Femur (tissue), 1 donor: ENCODE results near the gene ZBTB7C.

ENCODE experiments used
- DNase-seq: peaks from one replicate; pipeline ENCODE4 v3.0.0-alpha.2; 2017

Gene ZBTB7C

DNA sequence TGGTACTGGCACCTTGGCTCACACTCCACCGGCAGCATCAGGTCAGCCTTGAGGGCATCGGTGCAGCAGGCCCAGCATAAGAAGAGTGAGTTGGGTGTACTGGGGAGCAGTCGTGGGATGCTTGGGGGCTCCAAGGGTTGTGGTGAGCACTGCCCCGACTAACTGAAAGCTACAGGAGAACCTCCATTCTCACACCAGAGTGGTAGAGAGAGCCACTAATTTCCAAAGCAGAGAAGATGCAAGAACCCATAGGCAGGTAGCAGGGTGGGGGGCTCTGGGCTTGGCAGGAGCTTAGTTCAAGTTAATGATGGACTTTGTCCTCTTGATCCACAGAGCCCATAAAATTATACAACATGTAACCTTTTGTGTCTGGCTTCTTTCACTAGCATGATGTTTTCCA lies 330.7 kb downstream of the ZBTB7C start:
- DNase-seq, result no peak

DNA sequence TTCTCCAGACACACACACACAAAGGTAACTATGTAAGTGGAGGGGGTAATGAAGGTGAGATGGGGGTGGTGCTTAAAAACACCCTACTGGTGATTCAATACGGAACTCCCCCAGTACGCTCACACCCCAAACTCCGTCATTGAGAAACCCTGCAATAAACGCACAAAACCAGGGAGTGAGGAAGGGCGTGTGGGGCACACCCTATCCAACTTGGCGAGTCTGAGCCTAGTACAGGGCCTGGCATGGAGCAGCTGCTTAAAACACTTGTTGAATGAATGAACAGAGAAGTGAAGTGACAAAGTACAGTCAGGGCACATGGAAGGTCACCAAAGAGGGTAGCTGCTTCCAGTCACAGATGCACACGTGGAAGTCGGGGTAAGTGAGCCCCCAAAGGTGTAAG lies 331.9 kb downstream of the ZBTB7C start:
- DNase-seq, result no peak

DNA sequence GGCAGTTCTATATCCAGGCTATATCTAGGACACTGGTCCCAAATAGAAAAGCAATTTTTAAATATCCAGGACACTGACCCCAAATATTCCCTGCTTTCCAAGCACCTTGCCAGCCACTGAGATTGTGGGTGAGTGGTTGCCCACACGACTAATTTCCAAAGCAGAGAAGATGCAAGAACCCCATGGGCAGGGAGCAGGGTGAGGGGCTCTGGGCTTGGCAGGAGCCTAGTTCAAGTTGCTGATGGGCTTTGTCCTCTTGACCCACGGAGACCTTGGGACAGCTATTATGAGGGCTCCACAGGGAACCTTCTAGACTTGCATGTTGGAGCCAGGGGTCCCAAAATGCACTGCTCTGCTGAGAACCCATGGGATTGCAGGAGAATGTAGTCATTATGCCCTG lies 332.7 kb downstream of the ZBTB7C start:
- DNase-seq, result no peak

DNA sequence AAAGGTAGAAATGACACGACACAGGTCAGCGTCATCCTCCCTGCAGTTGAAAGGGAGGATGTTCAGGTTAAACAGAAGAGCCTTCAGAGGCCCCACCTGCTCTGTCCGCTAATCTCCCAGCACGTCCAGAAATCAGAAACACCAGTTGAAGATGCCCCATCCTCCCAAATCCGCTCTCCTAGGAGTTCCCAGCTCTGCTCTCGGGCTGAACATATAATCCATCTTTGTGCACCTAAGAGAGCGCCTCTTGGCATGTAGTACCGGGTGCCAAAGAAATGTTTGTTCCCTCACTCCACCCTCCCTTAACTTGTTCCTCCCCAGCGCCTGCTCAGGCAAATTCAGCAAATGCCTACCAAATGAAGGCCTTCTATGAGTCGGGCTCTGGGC lies 333.5 kb downstream of the ZBTB7C start:
- no peak for DNase-seq

- no peak for DNase-seq
These were observed 334.1 kb downstream of the ZBTB7C start for GRCh38 chr18:48074929-48075706.

DNA sequence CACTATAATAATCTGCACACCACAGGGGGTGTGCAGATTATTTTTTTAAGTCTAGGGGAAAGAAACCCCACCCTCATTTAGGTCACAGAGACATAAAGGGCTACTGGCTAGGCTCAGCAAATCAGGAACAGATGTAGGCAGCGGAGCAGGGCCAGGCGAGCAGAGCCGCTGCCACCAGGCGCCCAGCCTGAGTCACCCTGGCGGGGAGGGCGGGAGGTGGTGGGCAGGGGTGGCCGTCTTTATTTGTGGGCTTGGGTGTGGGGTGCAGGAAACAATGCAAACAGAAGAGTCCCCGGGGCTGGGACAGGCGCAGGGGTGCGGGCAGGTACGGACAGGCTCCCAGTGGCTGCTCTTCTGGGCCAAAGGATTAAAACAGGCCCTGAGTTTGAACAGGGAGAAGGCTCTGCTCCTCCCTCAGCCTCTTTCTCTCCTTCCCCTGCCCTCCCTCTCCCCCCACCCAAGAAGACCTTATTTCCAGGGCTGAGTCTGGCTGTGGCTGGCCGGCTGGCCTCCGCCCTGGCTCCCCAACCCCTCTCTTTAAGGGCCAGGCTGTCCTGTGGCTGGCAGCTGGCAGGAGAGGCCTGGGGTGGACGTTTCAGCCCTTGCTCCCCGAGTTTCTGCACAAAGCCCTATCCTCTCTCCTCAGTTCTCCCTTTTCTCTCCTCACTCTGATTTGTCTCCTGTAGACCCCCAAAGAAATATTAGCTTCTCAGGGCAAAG lies 335.8 kb downstream of the ZBTB7C start:
- peak; percentile 56 for DNase-seq

DNA sequence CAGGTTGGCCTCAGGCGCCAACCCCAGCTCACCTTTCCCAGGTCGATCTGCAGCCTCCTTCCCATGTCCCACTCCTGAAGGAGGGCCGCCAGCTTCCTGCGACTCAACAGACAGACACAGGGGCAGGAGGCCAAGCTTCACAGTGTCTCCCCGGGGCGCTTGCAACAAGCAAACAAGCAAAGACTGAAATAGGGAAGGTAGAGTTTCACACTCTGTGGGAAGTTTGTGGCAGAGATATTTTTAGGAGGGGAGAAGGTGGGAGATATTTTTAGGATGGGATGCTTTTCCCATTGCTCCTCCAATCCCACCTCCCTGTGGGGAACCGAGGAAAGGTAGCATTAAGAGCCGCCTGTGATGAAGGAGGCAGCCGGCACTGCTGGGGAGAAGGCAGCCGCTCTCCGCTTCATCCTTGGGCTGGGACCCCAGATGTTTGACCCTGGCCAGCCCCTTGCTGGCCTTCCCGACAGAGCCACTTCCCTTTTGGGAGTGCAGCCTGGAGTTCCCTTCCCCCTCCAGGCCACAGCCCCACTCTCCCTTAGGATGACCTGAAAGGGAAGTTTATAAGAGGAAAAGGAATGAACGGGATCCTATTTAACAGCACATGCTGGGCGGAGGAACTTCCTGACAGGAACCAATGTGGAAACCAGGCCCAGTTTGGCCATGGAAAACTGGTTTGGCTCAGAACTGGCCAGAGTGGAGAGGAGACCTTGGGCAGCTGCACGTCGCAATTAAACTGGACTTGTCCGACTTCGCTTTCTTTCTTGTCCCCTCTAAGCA lies 336.6 kb downstream of the ZBTB7C start:
- peak; percentile 75 for DNase-seq

GRCh38 chr18:48068916-48069445 lies 340.2 kb downstream of the ZBTB7C start:
- no peak for DNase-seq

DNA sequence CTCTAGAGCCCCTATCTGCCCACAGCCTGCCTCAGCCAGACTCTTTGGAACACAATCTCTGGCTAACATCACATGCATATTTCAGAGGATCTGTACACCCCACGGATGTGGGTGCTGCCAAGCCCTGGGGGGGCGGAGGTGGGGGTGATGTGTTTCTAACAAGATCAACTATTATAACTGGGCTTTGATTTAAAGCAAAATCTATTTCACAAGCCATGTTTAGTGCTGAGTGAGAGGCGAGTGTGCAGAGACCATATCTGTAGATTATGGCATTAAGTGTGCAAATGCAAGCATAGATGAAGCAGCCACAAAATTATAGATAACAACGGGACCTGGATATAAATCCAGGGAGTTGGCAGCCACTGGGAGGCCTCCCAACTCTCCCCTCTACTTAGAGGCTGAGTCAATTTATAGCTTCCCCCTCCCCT lies 342.9 kb downstream of the ZBTB7C start:
- peak; percentile 40 for DNase-seq

DNA sequence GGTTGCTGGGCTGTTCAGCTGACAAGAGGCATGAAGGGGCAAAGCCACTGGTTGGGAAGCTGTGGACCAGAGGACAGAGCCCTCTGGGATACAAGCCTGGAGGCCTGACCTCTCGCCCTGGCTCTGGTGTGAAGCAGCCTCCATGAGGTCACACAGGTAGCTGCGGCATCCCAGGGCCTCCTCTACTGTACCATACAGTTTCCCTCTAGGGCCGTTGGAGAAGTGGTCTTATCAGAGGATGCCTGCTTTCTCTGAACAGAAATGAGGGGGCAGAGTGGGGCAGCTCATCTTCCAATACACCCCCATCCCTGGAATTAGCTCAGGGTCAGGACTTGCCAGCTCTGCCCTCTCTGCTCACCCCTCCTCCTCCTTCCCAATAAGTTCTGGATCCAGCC lies 343.6 kb downstream of the ZBTB7C start:
- DNase-seq, result no peak

GRCh38 chr18:48064978-48065600 lies 344.1 kb downstream of the ZBTB7C start:
- DNase-seq, result no peak

- no peak for DNase-seq
These were observed 347.2 kb downstream of the ZBTB7C start for GRCh38 chr18:48061781-48062570.

GRCh38 chr18:48060970-48061369 lies 348.2 kb downstream of the ZBTB7C start:
- no peak for DNase-seq

- DNase-seq, result no peak
These were observed 348.8 kb downstream of the ZBTB7C start for GRCh38 chr18:48060346-48060745.

DNA sequence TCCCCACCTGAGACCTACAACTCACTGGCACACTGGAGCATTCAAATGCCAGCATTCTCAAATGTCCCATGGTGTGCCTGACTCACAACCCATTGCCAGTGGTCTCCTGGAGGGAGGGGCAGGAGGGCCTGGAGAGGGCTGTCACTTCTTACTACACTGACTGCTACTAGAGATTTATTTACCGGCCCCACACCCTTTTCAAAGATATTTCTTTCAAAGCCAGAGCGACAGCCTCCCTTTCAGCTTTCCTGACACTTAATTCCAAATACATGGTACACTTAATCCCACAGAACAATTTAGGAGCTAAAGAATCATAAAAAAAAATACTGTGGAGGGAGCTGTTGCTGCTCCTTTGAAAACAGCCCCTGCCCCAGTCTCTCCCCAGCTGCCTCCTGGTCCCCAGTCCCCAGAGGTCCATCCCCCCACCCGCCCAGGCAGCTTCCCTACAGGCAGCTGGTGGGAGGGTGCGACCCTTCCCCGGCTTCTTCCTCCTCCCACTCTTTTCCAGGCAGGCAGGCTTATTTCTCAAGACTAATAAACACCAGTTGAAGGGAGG lies 349.6 kb downstream of the ZBTB7C start:
- DNase-seq, result no peak

- DNase-seq, result no peak
These were observed 350.7 kb downstream of the ZBTB7C start for GRCh38 chr18:48058486-48058885.

GRCh38 chr18:48057018-48057417 lies 352.2 kb downstream of the ZBTB7C start:
- no peak for DNase-seq

GRCh38 chr18:48055351-48055750 lies 353.8 kb downstream of the ZBTB7C start:
- DNase-seq, result no peak

GRCh38 chr18:48053881-48054816 lies 355.0 kb downstream of the ZBTB7C start:
- peak; percentile 51 for DNase-seq

DNA sequence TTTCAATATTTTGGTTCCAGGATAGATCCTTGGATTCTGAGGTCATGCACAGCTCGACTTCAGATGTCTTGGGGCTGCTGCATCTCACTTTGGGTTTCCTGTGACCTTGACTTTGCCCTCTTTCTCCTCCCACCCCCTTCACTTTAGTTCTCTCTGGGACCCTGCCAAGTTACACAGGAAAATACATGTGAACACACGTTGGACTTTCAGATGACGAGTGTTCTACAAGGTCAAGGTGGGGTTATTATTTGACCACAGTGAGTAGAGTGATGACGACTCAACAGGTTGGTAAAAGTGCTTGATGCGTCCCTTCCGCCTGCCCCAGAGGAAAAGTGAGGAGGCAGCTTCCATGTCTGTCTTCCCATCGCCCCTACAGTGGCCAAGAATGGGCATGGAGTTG lies 356.3 kb downstream of the ZBTB7C start:
- no peak for DNase-seq
